NCI-H524 (cell line): ENCODE results near the gene DNAJA1.
"Not testable (repeated sequence)": the region's sequence is repeated elsewhere in the genome, so short reads cannot be mapped to it uniquely, and the experiment has no call there.

Experiments
- DNase-seq, 2 experiments: peaks; one replicate each; lab custom pipeline; 2025; lab: John Stamatoyannopoulos, UW

The DNAJA1 gene

GRCh38 chr9:33082128-33082527 is 57.1 kb downstream of the DNAJA1 start:
- no peak for DNase-seq

- no peak for DNase-seq
These were observed 57.7 kb downstream of the DNAJA1 start for GRCh38 chr9:33082538-33083326.

DNA sequence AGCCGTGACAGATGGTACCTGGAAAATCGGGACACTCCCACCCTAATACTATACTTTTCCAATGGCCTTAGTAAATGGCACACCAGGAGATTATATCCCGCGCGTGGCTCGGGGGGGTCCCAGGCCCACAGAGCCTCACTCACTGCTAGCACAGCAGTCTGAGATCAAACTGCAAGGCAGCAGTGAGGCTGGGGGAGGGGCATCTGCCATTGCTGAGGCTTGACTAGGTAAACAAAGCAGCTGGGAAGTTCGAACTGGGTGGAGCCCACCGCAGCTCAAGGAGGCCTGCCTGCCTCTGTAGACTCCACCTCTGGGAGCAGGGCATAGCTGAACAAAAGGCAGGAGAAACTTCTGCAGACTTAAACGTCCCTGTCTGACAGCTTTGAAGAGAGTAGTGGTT is 60.6 kb downstream of the DNAJA1 start:
- not testable (repeated sequence) for DNase-seq
